Stomach (tissue), 4 donors: Measurements from ENCODE around the gene SPAG16.

ENCODE experiments used
- CTCF ChIP-seq, 7 experiments: fragments of 450-650 bp in 4 of 7; fragments of 200-600 bp in 3 of 7; sonication (generic) in 3 of 7; IDR thresholded peaks; one replicate each; pipeline ENCODE4 v1.5.1; 2016 to 2019; ENCODE audit warnings: antibody characterized with exemption in 7 of 7, control low read depth in 2 of 7, mild to moderate bottlenecking in 1 of 7
- EP300 ChIP-seq: sonication (generic); formaldehyde crosslinking; IDR thresholded peaks from one replicate; pipeline ENCODE4 v1.6.1; 2017; ENCODE audit warnings: antibody characterized with exemption
- POLR2A ChIP-seq, 4 donors: fragments of 450-650 bp; IDR thresholded peaks; one replicate each; pipeline ENCODE4 v1.6.1; 2016; ENCODE audit warnings: antibody characterized with exemption in 4 of 4, control low read depth in 2 of 4, mild to moderate bottlenecking in 1 of 4, moderate library complexity in 1 of 4
- POLR2AphosphoS5 ChIP-seq, 3 donors: sonication (generic); formaldehyde crosslinking; IDR thresholded peaks; one replicate each; pipeline ENCODE4 v1.6.1; 2016; ENCODE audit warnings: antibody characterized with exemption in 3 of 3

- TF ChIP-seq CTCF (IDR thresholded peaks at IDR 0.05) (no peak), EP300 (no peak), POLR2A (IDR thresholded peaks at IDR 0.05) (no peak), POLR2AphosphoS5 (IDR thresholded peaks at IDR 0.05) (no peak)
These were observed 216.6 kb downstream of the SPAG16 start for GRCh38 chr2:213500881-213501280.
